GM12801 (cell line): ENCODE measurements around the gene ELF4.

Source experiments
- TF ChIP-seq, protein P1 (sequence below): IDR thresholded peaks from one replicate; pipeline ENCODE4 v1.5.1; 2011; ENCODE audit warnings: control low read depth; ENCODE audit not compliant: insufficient read length; ENCODE audit errors: extremely low read depth

The ELF4 gene

GRCh38 chrX:130097507-130098209 lies 12.6 kb downstream of the ELF4 start:
- TF ChIP-seq, protein P1, sequence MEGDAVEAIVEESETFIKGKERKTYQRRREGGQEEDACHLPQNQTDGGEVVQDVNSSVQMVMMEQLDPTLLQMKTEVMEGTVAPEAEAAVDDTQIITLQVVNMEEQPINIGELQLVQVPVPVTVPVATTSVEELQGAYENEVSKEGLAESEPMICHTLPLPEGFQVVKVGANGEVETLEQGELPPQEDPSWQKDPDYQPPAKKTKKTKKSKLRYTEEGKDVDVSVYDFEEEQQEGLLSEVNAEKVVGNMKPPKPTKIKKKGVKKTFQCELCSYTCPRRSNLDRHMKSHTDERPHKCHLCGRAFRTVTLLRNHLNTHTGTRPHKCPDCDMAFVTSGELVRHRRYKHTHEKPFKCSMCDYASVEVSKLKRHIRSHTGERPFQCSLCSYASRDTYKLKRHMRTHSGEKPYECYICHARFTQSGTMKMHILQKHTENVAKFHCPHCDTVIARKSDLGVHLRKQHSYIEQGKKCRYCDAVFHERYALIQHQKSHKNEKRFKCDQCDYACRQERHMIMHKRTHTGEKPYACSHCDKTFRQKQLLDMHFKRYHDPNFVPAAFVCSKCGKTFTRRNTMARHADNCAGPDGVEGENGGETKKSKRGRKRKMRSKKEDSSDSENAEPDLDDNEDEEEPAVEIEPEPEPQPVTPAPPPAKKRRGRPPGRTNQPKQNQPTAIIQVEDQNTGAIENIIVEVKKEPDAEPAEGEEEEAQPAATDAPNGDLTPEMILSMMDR: no peak

- TF ChIP-seq, protein P1: no peak
These were observed 14.9 kb downstream of the ELF4 start for GRCh38 chrX:130095249-130096030.

GRCh38 chrX:130094696-130095095 lies 15.6 kb downstream of the ELF4 start:
- TF ChIP-seq, protein P1: no peak

DNA sequence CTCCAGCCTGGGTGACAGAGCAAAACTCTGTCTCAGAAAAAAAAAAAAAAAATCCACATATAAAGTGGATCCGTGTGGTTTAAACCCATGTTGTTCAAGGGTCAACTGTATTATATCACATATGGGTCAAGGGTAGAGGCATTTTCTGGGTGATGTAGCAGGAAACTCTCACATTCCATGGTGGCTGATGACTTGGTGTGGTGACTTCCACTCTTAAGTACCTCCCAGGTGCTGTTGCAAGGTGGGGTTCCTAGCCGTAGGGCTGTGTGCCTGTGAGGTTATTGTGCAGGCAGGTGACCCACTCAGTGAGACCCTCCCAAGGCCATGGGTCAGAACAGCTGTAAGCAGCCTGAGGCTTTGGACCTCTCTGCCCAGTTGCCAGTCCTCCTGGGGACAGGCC lies 17.0 kb downstream of the ELF4 start:
- TF ChIP-seq, protein P1: no peak

GRCh38 chrX:130091980-130092522 lies 18.2 kb downstream of the ELF4 start:
- TF ChIP-seq, protein P1: no peak

GRCh38 chrX:130090364-130090763 lies 19.9 kb downstream of the ELF4 start:
- TF ChIP-seq, protein P1: no peak

- TF ChIP-seq, protein P1: no peak
These were observed 23.7 kb downstream of the ELF4 start for GRCh38 chrX:130086447-130087206.
